Measurements from ENCODE around the gene SRCIN1. TPM values are rescaled to one million over a fixed set of nuclear protein-coding genes. Genes with fewer than 3 reads are reported as not detected.

Gene SRCIN1
- total RNA-seq, 4 donors from 2014 or later = 0.54 to 0.89 (median 0.69) TPM

GRCh38 chr17:38567350-38567749 lies 38.4 kb downstream of the SRCIN1 start:
- no peak overlapping the region for H3K4me3 ChIP-seq (replicated peaks in 1 of 3)
- H3K4me1 ChIP-seq = peaks cover 3 to 4% of the 10 kb centered on the region in 2 donors
- H3K9me3 ChIP-seq = no peaks in the 10 kb centered on the region
- WGBS, 2 donors = 87 to 95% methylated on average over 1 to 2 of the region's 2 CpGs
- no peak overlapping the region for H3K27ac ChIP-seq
- H3K36me3 ChIP-seq = no peaks in the 10 kb centered on the region
- intact Hi-C loops (cut with DNase I) = no loop called here
- TF ChIP-seq POLR2A (IDR thresholded peaks at IDR 0.05) = no peak
- TF ChIP-seq, protein P1, sequence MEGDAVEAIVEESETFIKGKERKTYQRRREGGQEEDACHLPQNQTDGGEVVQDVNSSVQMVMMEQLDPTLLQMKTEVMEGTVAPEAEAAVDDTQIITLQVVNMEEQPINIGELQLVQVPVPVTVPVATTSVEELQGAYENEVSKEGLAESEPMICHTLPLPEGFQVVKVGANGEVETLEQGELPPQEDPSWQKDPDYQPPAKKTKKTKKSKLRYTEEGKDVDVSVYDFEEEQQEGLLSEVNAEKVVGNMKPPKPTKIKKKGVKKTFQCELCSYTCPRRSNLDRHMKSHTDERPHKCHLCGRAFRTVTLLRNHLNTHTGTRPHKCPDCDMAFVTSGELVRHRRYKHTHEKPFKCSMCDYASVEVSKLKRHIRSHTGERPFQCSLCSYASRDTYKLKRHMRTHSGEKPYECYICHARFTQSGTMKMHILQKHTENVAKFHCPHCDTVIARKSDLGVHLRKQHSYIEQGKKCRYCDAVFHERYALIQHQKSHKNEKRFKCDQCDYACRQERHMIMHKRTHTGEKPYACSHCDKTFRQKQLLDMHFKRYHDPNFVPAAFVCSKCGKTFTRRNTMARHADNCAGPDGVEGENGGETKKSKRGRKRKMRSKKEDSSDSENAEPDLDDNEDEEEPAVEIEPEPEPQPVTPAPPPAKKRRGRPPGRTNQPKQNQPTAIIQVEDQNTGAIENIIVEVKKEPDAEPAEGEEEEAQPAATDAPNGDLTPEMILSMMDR (IDR thresholded peaks at IDR 0.05) = no peak
- H3K27me3 ChIP-seq = no peaks in the 10 kb centered on the region
- DNase-seq = no peak

GRCh38 chr17:38566666-38567031 lies 39.1 kb downstream of the SRCIN1 start:
- WGBS, 2 donors = 81 to 85% methylated on average over 5 of the region's 5 CpGs
- intact Hi-C loops (cut with DNase I) = no loop called here
- H3K27me3 ChIP-seq = peaks cover 4% of the 10 kb centered on the region
- no peaks in the 10 kb centered on the region for H3K36me3 ChIP-seq
- H3K27ac ChIP-seq = no peak overlapping the region
- TF ChIP-seq, protein P1 (IDR thresholded peaks at IDR 0.05) = no peak
- no peak for TF ChIP-seq POLR2A (IDR thresholded peaks at IDR 0.05)
- no peak overlapping the region for H3K4me3 ChIP-seq (replicated peaks in 1 of 3)
- DNase-seq = no peak
- no peaks in the 10 kb centered on the region for H3K9me3 ChIP-seq
- H3K4me1 ChIP-seq = no peaks in the 10 kb centered on the region

GRCh38 chr17:38565853-38566665 lies 39.7 kb downstream of the SRCIN1 start:
- no peak overlapping the region for H3K27ac ChIP-seq
- H3K4me3 ChIP-seq (replicated peaks in 1 of 3) = no peak overlapping the region
- intact Hi-C loops (cut with DNase I) = no loop called here
- H3K9me3 ChIP-seq = no peaks in the 10 kb centered on the region
- 61 to 65% methylated on average over 9 of the region's 10 CpGs for WGBS, 2 donors
- no peaks in the 10 kb centered on the region for H3K4me1 ChIP-seq
- DNase-seq = no peak
- TF ChIP-seq, protein P1 (IDR thresholded peaks at IDR 0.05) = no peak
- TF ChIP-seq POLR2A (IDR thresholded peaks at IDR 0.05) = no peak
- H3K36me3 ChIP-seq = no peaks in the 10 kb centered on the region
- H3K27me3 ChIP-seq = peaks cover 4% of the 10 kb centered on the region

DNA sequence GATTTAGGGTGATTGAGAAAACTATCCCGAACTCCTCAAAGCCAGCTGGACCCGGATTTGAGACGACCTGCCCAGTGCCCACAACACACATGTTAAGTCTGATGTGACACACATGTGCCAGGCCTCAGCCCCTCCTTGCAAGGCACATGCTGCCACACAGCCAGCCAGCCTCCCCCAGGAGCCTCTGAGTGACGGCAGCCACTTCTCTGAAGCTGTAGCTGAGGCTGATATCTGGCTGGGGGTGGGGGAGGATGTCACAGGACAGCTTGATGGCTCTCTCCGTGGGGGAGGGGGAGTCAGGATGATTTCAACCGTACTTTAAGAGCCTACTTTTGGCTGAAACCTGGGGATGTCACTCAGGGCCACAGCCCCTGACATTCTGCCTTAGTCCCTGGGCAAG lies 40.9 kb downstream of the SRCIN1 start:
- WGBS, 2 donors = 31 to 53% methylated on average over 5 to 6 of the region's 6 CpGs
- no peaks in the 10 kb centered on the region for H3K9me3 ChIP-seq
- H3K36me3 ChIP-seq = no peaks in the 10 kb centered on the region
- H3K27me3 ChIP-seq = peaks cover 4% of the 10 kb centered on the region
- H3K27ac ChIP-seq = no peak overlapping the region
- DNase-seq = no peak
- H3K4me3 ChIP-seq (replicated peaks in 1 of 3) = no peak overlapping the region
- TF ChIP-seq, protein P1 (IDR thresholded peaks at IDR 0.05) = no peak
- TF ChIP-seq POLR2A (IDR thresholded peaks at IDR 0.05) = no peak
- intact Hi-C loops (cut with DNase I) = loop anchor here (5.0 kb wide), 1 partner anchor 37 kb away; no protein-coding TSS in a partner anchor
- peaks cover 5% of the 10 kb centered on the region in 2 donors for H3K4me1 ChIP-seq

DNA sequence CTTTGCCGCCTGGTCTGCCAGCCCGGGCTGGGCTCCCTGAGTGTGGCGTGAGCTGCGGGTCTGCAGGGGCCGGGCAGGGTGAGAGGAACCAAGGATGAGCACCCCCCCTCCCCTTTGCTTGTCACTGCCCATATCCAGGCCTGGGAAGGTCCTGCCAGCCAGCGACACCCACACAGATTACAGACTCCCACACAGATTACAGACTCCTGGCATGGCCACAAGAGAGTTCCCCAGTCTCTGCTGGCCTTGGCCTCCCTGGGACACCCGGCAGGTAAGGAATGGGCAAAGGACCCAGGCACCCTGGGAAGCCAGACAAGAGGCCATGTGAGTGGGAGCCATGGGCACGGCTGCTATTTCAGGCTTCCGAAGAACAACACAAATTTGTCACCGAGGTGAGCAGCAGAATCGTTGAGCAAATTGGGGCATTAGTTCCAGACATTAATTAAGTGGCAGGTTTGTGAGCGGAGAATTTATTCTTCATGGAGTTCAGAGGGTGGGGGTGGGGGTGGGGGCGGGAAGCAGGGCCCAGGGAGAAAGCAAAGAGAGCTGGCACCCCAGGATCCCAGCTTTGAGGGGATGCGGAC lies 41.4 kb downstream of the SRCIN1 start:
- no peak overlapping the region for H3K4me3 ChIP-seq (replicated peaks in 1 of 3)
- peaks cover 4% of the 10 kb centered on the region for H3K27me3 ChIP-seq
- no peaks in the 10 kb centered on the region for H3K9me3 ChIP-seq
- no peaks in the 10 kb centered on the region for H3K36me3 ChIP-seq
- 38 to 61% methylated on average over 8 to 12 of the region's 14 CpGs for WGBS, 2 donors
- H3K4me1 ChIP-seq = peaks cover 10% of the 10 kb centered on the region in 2 donors
- no peak for TF ChIP-seq POLR2A (IDR thresholded peaks at IDR 0.05)
- TF ChIP-seq, protein P1 (IDR thresholded peaks at IDR 0.05) = no peak
- DNase-seq = no peak
- intact Hi-C loops (cut with DNase I) = loop anchor here (5.0 kb wide), 1 partner anchor 38 kb away; no protein-coding TSS in a partner anchor
- H3K27ac ChIP-seq = no peak overlapping the region

Data from thyroid gland (tissue), 4 donors.